Transverse colon (tissue), 4 donors: ENCODE results near the gene SYNPO2. TPM values are rescaled to one million over a fixed set of nuclear protein-coding genes. Genes with fewer than 3 reads are reported as not detected.

Source experiments
- DNase-seq: peaks from one replicate; pipeline ENCODE4 v3.0.0-alpha.2; 2019
- H3K27ac ChIP-seq, 4 donors: fragments of 200-600 bp; sonication (generic); 2 replicates each; pipeline ENCODE4 v1.5.1; 2016 to 2018; ENCODE audit warnings: inconsistent platforms in 4 of 4
- H3K27me3 ChIP-seq: fragments of 200-600 bp; sonication (generic); 2 replicates; pipeline ENCODE4 v1.5.1; 2017; ENCODE audit warnings: inconsistent platforms
- H3K36me3 ChIP-seq, 4 donors: fragments of 200-600 bp; sonication (generic); 2 replicates each; pipeline ENCODE4 v1.5.1; 2017 to 2019; ENCODE audit warnings: inconsistent platforms in 4 of 4
- H3K4me1 ChIP-seq, 4 donors: fragments of 200-600 bp; sonication (generic); 2 replicates each; pipeline ENCODE4 v1.5.1; 2017 to 2020; ENCODE audit warnings: inconsistent platforms in 4 of 4
- H3K4me3 ChIP-seq, 4 donors: fragments of 200-600 bp; sonication (generic); 1 replicate in 1 of 4; 2 replicates in 3 of 4; pipeline versions ENCODE4 v1.5.1 to v1.6.1; 2017 to 2019; ENCODE audit warnings: inconsistent platforms in 4 of 4
- H3K9me3 ChIP-seq, 2 donors: fragments of 200-600 bp; sonication (generic); 2 replicates each; pipeline ENCODE4 v1.5.1; 2017 to 2019; ENCODE audit warnings: inconsistent platforms in 2 of 2
- EP300 ChIP-seq: sonication (generic); formaldehyde crosslinking; IDR thresholded peaks from one replicate; pipeline ENCODE4 v1.6.1; 2017; ENCODE audit warnings: antibody characterized with exemption, low read depth
- POLR2A ChIP-seq: fragments of 450-650 bp; IDR thresholded peaks from one replicate; pipeline ENCODE4 v1.6.1; 2016; ENCODE audit warnings: antibody characterized with exemption, mild to moderate bottlenecking, moderate library complexity
- POLR2AphosphoS5 ChIP-seq, 3 donors: sonication (generic); formaldehyde crosslinking; IDR thresholded peaks; one replicate each; pipeline ENCODE4 v1.6.1; 2016; ENCODE audit warnings: antibody characterized with exemption in 3 of 3
- WGBS, 2 donors: methylation state at CpG; one replicate each; pipeline ENCODE4 v1.1.5; 2018; ENCODE audit warnings: low coverage in 1 of 2; 5-methylcytosine and 5-hydroxymethylcytosine counted together
- in situ Hi-C, 4 donors: fragments of 200-750 bp; cut with MboI; loops; one replicate each; pipeline versions ENCODE4 v1.15.0 to v1.15.1; 2017; ENCODE audit warnings: low sequenced_read_pairs in 3 of 4, low pct_ligation_motif_present in 1 of 4, low pct_unique_long_range_greater_than_20kb in 1 of 4
- intact Hi-C: fragments of 100-400 bp; cut with DNase I; formaldehyde crosslinking; loops from one replicate; pipeline ENCODE4 v1.15.1; 2023; ENCODE audit warnings: low total_unique reads
- total RNA-seq, 4 donors: library from RNA; depleted of rRNA; stranded (reverse); fragments of >200 nt; gene quantifications; one replicate each; pipeline ENCODE4 v1.1.0, GENCODE V29; 2016
- TF ChIP-seq, protein P1 (sequence below), 5 experiments: fragments of 200-600 bp in 3 of 5; fragments of 450-650 bp in 2 of 5; sonication (generic) in 3 of 5; IDR thresholded peaks; 1 replicate in 2 of 5; 2 replicates in 3 of 5; pipeline ENCODE4 v1.5.1; 2016 to 2017; ENCODE audit warnings: antibody characterized with exemption in 5 of 5, inconsistent platforms in 3 of 5, mild to moderate bottlenecking in 2 of 5, moderate library complexity in 1 of 5

SYNPO2 gene
- total RNA-seq, 4 donors from 2014 or later, result 99.7 to 400 (median 145) TPM

- in situ Hi-C loops (loop anchor here in 3 of 4 donors (10.0 to 25.0 kb wide), 3 partner anchors 119 to 132 kb away; no protein-coding TSS in a partner anchor), intact Hi-C loops (loop anchor here (10.0 kb wide), 2 partner anchors 71 to 149 kb away; no protein-coding TSS in a partner anchor)
Measured at GRCh38 chr4:118894034-118894433, 5.4 kb downstream of the SYNPO2 start.

GRCh38 chr4:118898221-118898620 lies 9.6 kb downstream of the SYNPO2 start:
- 55 to 64% methylated on average over 1 to 2 of the region's 2 CpGs for WGBS, 2 donors
- Histone ChIP-seq H3K27ac (peak overlapping the region; percentile 74 to 87 (median 81)), H3K27me3 (no peaks in the 10 kb centered on the region), H3K9me3 (no peaks in the 10 kb centered on the region), H3K36me3 (no peaks in the 10 kb centered on the region), H3K4me1 (peaks cover 0 to 13% (median 5%) of the 10 kb centered on the region in 4 donors), H3K4me3 (no peak overlapping the region)
- TF ChIP-seq POLR2AphosphoS5 (IDR thresholded peaks at IDR 0.05) (no peak), EP300 (no peak), POLR2A (no peak)
- TF ChIP-seq, protein P1, sequence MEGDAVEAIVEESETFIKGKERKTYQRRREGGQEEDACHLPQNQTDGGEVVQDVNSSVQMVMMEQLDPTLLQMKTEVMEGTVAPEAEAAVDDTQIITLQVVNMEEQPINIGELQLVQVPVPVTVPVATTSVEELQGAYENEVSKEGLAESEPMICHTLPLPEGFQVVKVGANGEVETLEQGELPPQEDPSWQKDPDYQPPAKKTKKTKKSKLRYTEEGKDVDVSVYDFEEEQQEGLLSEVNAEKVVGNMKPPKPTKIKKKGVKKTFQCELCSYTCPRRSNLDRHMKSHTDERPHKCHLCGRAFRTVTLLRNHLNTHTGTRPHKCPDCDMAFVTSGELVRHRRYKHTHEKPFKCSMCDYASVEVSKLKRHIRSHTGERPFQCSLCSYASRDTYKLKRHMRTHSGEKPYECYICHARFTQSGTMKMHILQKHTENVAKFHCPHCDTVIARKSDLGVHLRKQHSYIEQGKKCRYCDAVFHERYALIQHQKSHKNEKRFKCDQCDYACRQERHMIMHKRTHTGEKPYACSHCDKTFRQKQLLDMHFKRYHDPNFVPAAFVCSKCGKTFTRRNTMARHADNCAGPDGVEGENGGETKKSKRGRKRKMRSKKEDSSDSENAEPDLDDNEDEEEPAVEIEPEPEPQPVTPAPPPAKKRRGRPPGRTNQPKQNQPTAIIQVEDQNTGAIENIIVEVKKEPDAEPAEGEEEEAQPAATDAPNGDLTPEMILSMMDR (IDR thresholded peaks at IDR 0.05), result no peak
- intact Hi-C loops (loop anchor here (10.0 kb wide), 2 partner anchors 67 to 153 kb away; no protein-coding TSS in a partner anchor), in situ Hi-C loops (loop anchor here in 3 of 4 donors (10.0 to 25.0 kb wide), 3 partner anchors 123 to 136 kb away; no protein-coding TSS in a partner anchor)
- no peak for DNase-seq

More at GRCh38 chr4:118894034-118894433, 5.4 kb downstream of the SYNPO2 start:
- WGBS, 2 donors, result 74 to 100% methylated on average over 1 to 3 of the region's 3 CpGs
- no peak overlapping the region for H3K4me3 ChIP-seq
- DNase-seq, result no peak
- H3K4me1 ChIP-seq, result peaks cover 0 to 15% (median 3%) of the 10 kb centered on the region in 4 donors
- no peaks in the 10 kb centered on the region for H3K9me3 ChIP-seq
- TF ChIP-seq EP300, result no peak
- TF ChIP-seq, protein P1 (IDR thresholded peaks at IDR 0.05), result no peak
- no peaks in the 10 kb centered on the region for H3K36me3 ChIP-seq
- peak overlapping the region; percentile 74 to 87 (median 81) for H3K27ac ChIP-seq
- peaks cover 9% of the 10 kb centered on the region for H3K27me3 ChIP-seq

DNA sequence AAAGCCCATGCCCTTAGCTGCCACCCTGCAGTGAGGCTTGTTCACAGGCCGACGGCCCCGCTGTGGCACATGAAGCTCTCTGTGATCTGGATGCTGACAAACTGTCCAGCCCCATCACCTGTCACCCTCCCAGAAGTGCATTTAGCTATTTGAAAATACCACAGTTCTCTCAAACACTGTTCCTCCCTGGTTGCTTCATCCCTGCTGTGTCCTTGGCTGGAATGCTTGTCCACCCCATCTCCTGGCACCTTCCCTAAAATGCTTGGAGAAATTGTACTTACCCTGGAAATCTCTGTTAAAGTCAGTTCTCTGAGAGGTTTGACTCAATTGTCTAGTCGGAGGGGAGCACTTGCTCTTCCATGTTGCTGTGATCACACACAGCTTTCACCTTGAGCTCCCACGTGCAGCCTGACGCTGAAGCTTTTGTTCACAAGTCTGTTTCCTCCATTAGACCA lies 10.1 kb downstream of the SYNPO2 start:
- Histone ChIP-seq H3K9me3 (no peaks in the 10 kb centered on the region), H3K4me1 (peaks cover 0 to 13% (median 5%) of the 10 kb centered on the region in 4 donors), H3K27me3 (no peaks in the 10 kb centered on the region), H3K36me3 (no peaks in the 10 kb centered on the region), H3K27ac (peak overlapping the region; percentile 74 to 87 (median 81)), H3K4me3 (no peak overlapping the region)
- in situ Hi-C loops, result loop anchor here in 3 of 4 donors (10.0 to 25.0 kb wide), 3 partner anchors 124 to 136 kb away; no protein-coding TSS in a partner anchor
- intact Hi-C loops, result loop anchor here (10.0 kb wide), 2 partner anchors 66 to 154 kb away; no protein-coding TSS in a partner anchor
- no peak for TF ChIP-seq POLR2A
- no peak for TF ChIP-seq POLR2AphosphoS5 (IDR thresholded peaks at IDR 0.05)
- TF ChIP-seq EP300, result no peak
- TF ChIP-seq, protein P1 (IDR thresholded peaks at IDR 0.05), result no peak
- no peak for DNase-seq
- WGBS, 2 donors, result 67 to 72% methylated on average over 3 to 6 of the region's 6 CpGs

GRCh38 chr4:118904418-118904817 lies 15.8 kb downstream of the SYNPO2 start:
- Histone ChIP-seq H3K4me3 (no peak overlapping the region), H3K27ac (peak overlapping the region; percentile 35 to 70 (median 60))
- intact Hi-C loops, result no loop called here

More at GRCh38 chr4:118904418-118904817, 15.8 kb downstream of the SYNPO2 start:
- Histone ChIP-seq H3K4me1 (peaks cover 0 to 14% (median 6%) of the 10 kb centered on the region in 4 donors), H3K36me3 (no peaks in the 10 kb centered on the region), H3K9me3 (no peaks in the 10 kb centered on the region), H3K27me3 (no peaks in the 10 kb centered on the region)
- WGBS, 2 donors, result 56 to 68% methylated on average over 3 of the region's 3 CpGs
- TF ChIP-seq POLR2A (no peak), EP300 (no peak), POLR2AphosphoS5 (IDR thresholded peaks at IDR 0.05) (no peak)
- TF ChIP-seq, protein P1 (IDR thresholded peaks at IDR 0.05), result no peak
- in situ Hi-C loops, result no loop called here
- no peak for DNase-seq
